Measurements from ENCODE around the gene PXYLP1. TPM values are rescaled to one million over a fixed set of nuclear protein-coding genes. Genes with fewer than 3 reads are reported as not detected.
A peak's percentile ranks its signal among the peaks of the same experiment; 100 is the strongest.

Gene PXYLP1
- total and polyA plus RNA-seq, 10 of the 15 experiments (the other 5 are each of a cell fraction or from before 2014, with no cell fraction given) = 0.06 to 1.7 (median 0.35) TPM

DNA sequence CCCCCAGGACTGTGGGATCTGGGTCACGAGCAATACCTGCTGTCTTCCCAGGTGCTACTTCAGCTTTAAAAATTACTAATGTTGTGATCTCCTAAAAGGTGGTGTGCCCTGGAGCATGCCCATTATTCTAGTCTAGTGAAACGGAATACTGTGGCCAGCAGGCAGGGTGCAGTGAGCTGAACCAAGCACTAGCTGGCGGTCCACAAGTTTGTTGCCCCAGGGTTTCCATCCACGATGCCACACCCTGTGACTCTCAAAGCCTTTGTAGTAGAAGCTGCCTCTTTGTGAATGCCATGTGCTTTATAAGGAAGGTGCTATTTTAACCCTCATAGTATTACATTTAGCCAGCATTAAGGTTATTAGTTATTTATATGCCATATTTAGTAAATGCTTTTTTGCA, 49.1 kb downstream of the PXYLP1 start (continued):
- no peak for TF ChIP-seq HDAC6 (IDR thresholded peaks at IDR 0.05; ENCODE audit: unreplicated experiment)
- no peak for TF ChIP-seq TAF1 (IDR thresholded peaks at IDR 0.05; ENCODE audit: borderline replicate concordance, low read depth, low read length)

DNA sequence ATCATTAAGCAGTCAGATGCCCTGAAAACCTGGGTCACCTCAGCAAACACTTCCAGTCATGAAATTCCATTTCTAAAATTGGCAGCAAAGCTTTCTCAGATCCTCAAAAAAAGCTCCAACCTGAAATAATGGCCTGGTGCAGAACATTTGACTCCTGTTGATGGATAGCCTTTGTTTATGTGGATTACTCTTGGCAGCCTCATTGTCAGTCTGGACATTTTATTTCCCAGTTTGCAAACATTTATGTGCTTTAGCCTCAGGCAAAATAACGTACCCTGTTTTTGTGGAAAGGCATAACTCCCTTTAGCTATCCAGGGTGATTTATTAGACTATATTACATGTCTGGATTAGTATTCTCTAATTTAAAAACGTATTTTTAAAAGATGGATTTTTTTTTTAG, 53.9 kb downstream of the PXYLP1 start:
- 52% methylated on average over 2 of the region's 2 CpGs for WGBS (ENCODE audit: insufficient coverage, insufficient replicate concordance, low lambda C conversion rate, missing lambda C conversion rate)

GRCh38 chr3:141286856-141287255, 55.2 kb downstream of the PXYLP1 start:
- H3K27me3 ChIP-seq (replicated peaks in 1 of 2; ENCODE audit: control insufficient read depth in 2 of 2, insufficient read depth in 2 of 2, low read length in 1 of 2) = no peaks in the 10 kb centered on the region
- SMC1A ChIA-PET (ENCODE audit: uncharacterized antibody, unreplicated experiment) = interaction anchor here (0.7 to 1.7 kb wide), 4 partner anchors 8 to 166 kb away, joined by 3 to 5 read pairs (median 5); no protein-coding TSS in a partner anchor
- RAD21 ChIA-PET (ENCODE audit: unreplicated experiment) = interaction anchor here (1.2 to 1.5 kb wide), 2 partner anchors 55 to 168 kb away, joined by 4 to 5 read pairs; partner anchors contain the start of gene PXYLP1
- H3K9ac ChIP-seq (ENCODE audit: control insufficient read depth, insufficient read depth, low read length) = no peak overlapping the region
- ATAC-seq (peak; percentile 75), DNase-seq (ENCODE audit: low read depth, low spot score) (no peak), FAIRE-seq (no peak)
- intact Hi-C loops (cut with micrococcal nuclease; ENCODE audit: unreplicated experiment) (no loop called here), in situ Hi-C loops (cut with MboI) (no loop called here)
- peak overlapping the region; percentile 17 for H3K4me2 ChIP-seq (ENCODE audit: control insufficient read depth, insufficient read depth)
- H3K36me3 ChIP-seq (ENCODE audit: control insufficient read depth in 2 of 2, insufficient read depth in 2 of 2, low read length in 1 of 2) = no peaks in the 10 kb centered on the region
- POLR2A ChIA-PET = interaction anchor here (1.1 kb wide), 1 partner anchor 21 kb away, joined by 4 read pairs; no protein-coding TSS in a partner anchor
- H3K4me3 ChIP-seq = no peak overlapping the region
- CTCF ChIA-PET = interaction anchor here (0.8 to 2.5 kb wide), 3 partner anchors 16 to 274 kb away, joined by 3 to 6 read pairs (median 3); partner anchors contain the start of gene PXYLP1
- 29% methylated on average over 13 of the region's 14 CpGs for WGBS (ENCODE audit: insufficient coverage, insufficient replicate concordance, low lambda C conversion rate, missing lambda C conversion rate)
- BruUV-seq (replicated peaks) = no TSS peak
- H3K4me1 ChIP-seq (ENCODE audit: control insufficient read depth, insufficient read depth, low read length) = peaks cover 27% of the 10 kb centered on the region
- H3K79me2 ChIP-seq (ENCODE audit: control insufficient read depth, insufficient read depth, low read length) = no peaks in the 10 kb centered on the region
- H4K20me1 ChIP-seq (ENCODE audit: control insufficient read depth, insufficient read depth) = no peaks in the 10 kb centered on the region
- H3K9me3 ChIP-seq (replicated peaks; ENCODE audit: control insufficient read depth, insufficient read depth, low read length) = no peaks in the 10 kb centered on the region
- no peak overlapping the region for H3K27ac ChIP-seq (ENCODE audit: control insufficient read depth, insufficient read depth)
- H2AFZ ChIP-seq (ENCODE audit: control insufficient read depth, low read depth, low read length) = peak overlapping the region; percentile 5
- TF ChIP-seq GABPA (IDR thresholded peaks at IDR 0.05; ENCODE audit: low read depth) (no peak), IRF4 (IDR thresholded peaks at IDR 0.05; ENCODE audit: low read depth, low read length) (no peak), ZBTB4 (CRISPR knock-in tag; IDR thresholded peaks at IDR 0.05) (no peak), CEBPZ (IDR thresholded peaks at IDR 0.05; ENCODE audit: low read depth, low read length) (no peak), IKZF2 (IDR thresholded peaks at IDR 0.05) (0 out of 4 replicates have a peak, but pooled peaks of 1 of the 2 experiments have one; percentile 9), NFYA (IDR thresholded peaks at IDR 0.05; ENCODE audit: borderline replicate concordance, low read depth, low read length) (no peak)

More for the DNA sequence above, 53.9 kb downstream of the PXYLP1 start:
- no peak overlapping the region for H3K27ac ChIP-seq (ENCODE audit: control insufficient read depth, insufficient read depth)
- RAD21 ChIA-PET (ENCODE audit: unreplicated experiment) = interaction anchor here (0.6 to 1.5 kb wide), 3 partner anchors 54 to 173 kb away, joined by 3 to 4 read pairs (median 4); partner anchors contain the start of gene PXYLP1
- H2AFZ ChIP-seq (ENCODE audit: control insufficient read depth, low read depth, low read length) = no peak overlapping the region
- H3K4me3 ChIP-seq = no peak overlapping the region
- DNase-seq (ENCODE audit: low read depth, low spot score) (no peak), ATAC-seq (no peak), FAIRE-seq (no peak)
- in situ Hi-C loops (cut with MboI) = no loop called here
- CTCF ChIA-PET = interaction anchor here (1.5 to 2.5 kb wide), 2 partner anchors 53 to 169 kb away, joined by 6 read pairs; partner anchors contain the start of gene PXYLP1
- no peak overlapping the region for H3K9ac ChIP-seq (ENCODE audit: control insufficient read depth, insufficient read depth, low read length)
- no peaks in the 10 kb centered on the region for H3K79me2 ChIP-seq (ENCODE audit: control insufficient read depth, insufficient read depth, low read length)
- BruUV-seq (replicated peaks) = no TSS peak
- POLR2A ChIA-PET = no interaction called here
- no peaks in the 10 kb centered on the region for H4K20me1 ChIP-seq (ENCODE audit: control insufficient read depth, insufficient read depth)
- H3K9me3 ChIP-seq (replicated peaks; ENCODE audit: control insufficient read depth, insufficient read depth, low read length) = no peaks in the 10 kb centered on the region
- H3K36me3 ChIP-seq (ENCODE audit: control insufficient read depth in 2 of 2, insufficient read depth in 2 of 2, low read length in 1 of 2) = no peaks in the 10 kb centered on the region
- H3K4me2 ChIP-seq (ENCODE audit: control insufficient read depth, insufficient read depth) = no peak overlapping the region
- no peaks in the 10 kb centered on the region for H3K27me3 ChIP-seq (replicated peaks in 1 of 2; ENCODE audit: control insufficient read depth in 2 of 2, insufficient read depth in 2 of 2, low read length in 1 of 2)
- intact Hi-C loops (cut with micrococcal nuclease; ENCODE audit: unreplicated experiment) = no loop called here
- H3K4me1 ChIP-seq (ENCODE audit: control insufficient read depth, insufficient read depth, low read length) = peaks cover 27% of the 10 kb centered on the region
- TF ChIP-seq PAX8 (IDR thresholded peaks at IDR 0.05) = no peak
- SMC1A ChIA-PET (ENCODE audit: uncharacterized antibody, unreplicated experiment) = interaction anchor here (1.7 kb wide), 1 partner anchor 167 kb away, joined by 5 read pairs; no protein-coding TSS in a partner anchor

All from GM12878 (cell line).